Measurements from ENCODE around the gene ATP1A4.
"Not testable (repeated sequence)": the region's sequence is repeated elsewhere in the genome, so short reads cannot be mapped to it uniquely, and the experiment has no call there.

Gene ATP1A4

DNA sequence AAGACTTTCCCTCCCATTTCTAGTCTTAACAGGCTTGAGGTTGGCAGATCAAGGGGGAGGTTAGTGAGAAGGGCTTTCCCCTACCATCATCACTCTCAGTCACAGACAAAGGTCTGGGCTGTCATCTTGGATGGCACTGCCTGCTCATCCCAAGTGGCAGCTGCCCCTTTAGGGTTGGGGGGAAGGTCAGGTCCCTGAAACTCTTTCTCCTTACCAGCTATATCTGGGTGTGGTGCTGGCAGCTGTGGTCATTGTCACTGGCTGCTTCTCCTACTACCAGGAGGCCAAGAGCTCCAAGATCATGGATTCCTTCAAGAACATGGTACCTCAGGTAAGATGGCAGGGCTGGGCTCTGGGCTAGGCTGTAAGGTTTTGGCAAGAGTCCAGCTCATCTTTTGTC lies 27.7 kb upstream of the ATP1A4 start:
- DNase-seq (ENCODE audit: low read depth) = no peak

GRCh38 chr1:160124705-160125478 lies 26.5 kb upstream of the ATP1A4 start:
- DNase-seq (ENCODE audit: low read depth) = no peak

DNA sequence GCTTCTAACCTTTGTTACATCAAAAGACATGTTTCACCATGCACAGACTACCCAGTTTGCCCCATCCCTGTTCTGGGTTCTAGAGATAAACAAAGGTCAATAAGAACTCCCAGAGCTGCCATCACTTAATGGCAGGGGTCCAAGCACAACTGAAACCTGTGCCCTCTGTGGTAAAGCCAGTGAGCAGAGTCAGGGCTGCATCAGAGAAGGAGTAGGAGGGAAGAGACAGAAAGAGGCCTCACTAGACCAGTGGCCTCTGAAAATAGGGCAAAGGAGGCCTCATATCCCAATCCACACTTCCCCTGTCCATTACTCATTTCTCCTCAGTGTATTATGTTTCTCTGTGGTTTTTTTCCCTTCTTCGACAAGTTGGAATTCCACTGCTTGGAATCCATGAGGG lies 25.7 kb upstream of the ATP1A4 start:
- no peak for DNase-seq (ENCODE audit: low read depth)

GRCh38 chr1:160126342-160126741 lies 25.1 kb upstream of the ATP1A4 start:
- DNase-seq (ENCODE audit: low read depth) = not testable (repeated sequence)

DNA sequence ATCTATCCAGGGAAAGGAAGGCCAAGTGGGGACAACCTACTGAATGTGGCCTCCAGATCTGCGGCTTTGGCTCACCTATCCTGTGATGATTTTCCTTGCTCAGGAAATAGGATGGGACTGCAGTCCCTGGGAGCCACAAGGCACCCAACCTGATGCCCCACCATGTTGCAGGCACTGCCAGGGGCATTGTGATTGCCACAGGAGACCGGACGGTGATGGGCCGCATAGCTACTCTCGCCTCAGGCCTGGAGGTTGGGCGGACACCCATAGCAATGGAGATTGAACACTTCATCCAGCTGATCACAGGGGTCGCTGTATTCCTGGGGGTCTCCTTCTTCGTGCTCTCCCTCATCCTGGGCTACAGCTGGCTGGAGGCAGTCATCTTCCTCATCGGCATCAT lies 24.0 kb upstream of the ATP1A4 start:
- no peak for DNase-seq (ENCODE audit: low read depth)

GRCh38 chr1:160127865-160128523 lies 23.4 kb upstream of the ATP1A4 start:
- DNase-seq (ENCODE audit: low read depth) = no peak

GRCh38 chr1:160128636-160129035 lies 22.8 kb upstream of the ATP1A4 start:
- no peak for DNase-seq (ENCODE audit: low read depth)

GRCh38 chr1:160129046-160129445 lies 22.4 kb upstream of the ATP1A4 start:
- no peak for DNase-seq (ENCODE audit: low read depth)

DNA sequence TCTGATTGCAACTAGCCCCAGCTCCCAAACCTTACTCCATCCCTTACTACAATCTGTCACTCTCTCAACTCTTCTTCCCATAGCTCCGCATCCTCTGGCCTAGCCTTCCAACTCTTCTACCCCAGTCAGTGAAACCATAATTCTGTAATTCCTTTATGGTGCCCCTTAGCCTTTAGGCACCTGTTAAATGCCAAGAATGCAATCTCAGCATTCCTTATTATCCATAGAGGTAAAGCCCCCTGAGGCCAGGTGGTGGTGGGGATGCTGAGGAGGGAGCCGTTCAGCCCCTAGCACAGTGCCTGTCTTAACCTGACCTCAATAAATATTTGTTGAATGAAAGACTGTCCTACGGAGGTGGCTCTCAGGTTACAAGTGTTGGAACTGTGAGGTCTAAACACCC lies 21.8 kb upstream of the ATP1A4 start:
- no peak for DNase-seq (ENCODE audit: low read depth)

DNA sequence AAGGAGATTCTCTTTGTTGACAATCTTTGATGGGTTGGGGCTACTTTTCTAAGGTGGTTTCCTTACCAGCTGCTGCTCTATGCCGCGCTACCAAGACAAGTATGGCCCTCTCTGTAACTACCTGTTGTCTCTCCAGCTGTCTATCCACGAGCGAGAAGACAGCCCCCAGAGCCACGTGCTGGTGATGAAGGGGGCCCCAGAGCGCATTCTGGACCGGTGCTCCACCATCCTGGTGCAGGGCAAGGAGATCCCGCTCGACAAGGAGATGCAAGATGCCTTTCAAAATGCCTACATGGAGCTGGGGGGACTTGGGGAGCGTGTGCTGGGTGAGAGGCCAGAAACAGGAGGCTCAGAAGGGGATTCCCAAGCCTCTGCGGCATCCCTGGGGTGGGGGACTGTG lies 21.4 kb upstream of the ATP1A4 start:
- DNase-seq (ENCODE audit: low read depth) = no peak

DNA sequence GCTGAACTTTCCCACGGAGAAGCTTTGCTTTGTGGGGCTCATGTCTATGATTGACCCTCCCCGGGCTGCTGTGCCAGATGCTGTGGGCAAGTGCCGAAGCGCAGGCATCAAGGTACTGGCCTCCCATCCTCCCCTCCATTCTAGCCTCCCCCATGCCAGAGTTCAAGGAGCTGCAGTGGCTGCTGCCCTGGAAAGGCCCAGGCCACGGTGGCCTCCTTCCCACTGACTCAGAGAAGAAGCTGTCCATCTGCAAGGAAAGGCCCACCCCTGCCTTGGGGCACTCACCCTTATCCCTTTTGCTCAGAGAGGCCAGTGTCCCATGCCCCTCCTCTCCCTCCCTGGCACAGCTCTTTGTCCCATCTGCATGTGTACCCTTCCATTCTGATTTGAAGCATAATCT lies 20.9 kb upstream of the ATP1A4 start:
- DNase-seq (ENCODE audit: low read depth) = no peak

DNA sequence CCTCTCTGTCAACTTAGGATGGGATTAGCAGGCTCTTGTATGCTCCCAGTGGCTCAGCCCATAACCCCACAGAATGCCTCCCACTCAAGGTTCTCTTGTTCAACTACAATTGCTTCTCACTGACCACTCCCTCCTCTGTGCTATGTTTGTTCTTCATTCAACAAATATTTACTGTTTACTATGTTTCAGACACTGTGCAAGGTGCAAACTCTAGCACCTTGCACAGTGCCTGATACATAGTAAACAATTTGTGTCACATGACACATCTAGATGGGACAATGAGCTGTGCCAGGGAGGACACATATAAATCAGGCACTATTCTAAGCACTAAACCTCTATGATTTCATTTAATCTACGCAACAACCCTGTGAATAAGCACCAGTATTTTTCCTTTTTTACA lies 20.5 kb upstream of the ATP1A4 start:
- DNase-seq (ENCODE audit: low read depth) = no peak

- DNase-seq (ENCODE audit: low read depth) = no peak
These were observed 19.4 kb upstream of the ATP1A4 start for GRCh38 chr1:160131803-160132565.

DNA sequence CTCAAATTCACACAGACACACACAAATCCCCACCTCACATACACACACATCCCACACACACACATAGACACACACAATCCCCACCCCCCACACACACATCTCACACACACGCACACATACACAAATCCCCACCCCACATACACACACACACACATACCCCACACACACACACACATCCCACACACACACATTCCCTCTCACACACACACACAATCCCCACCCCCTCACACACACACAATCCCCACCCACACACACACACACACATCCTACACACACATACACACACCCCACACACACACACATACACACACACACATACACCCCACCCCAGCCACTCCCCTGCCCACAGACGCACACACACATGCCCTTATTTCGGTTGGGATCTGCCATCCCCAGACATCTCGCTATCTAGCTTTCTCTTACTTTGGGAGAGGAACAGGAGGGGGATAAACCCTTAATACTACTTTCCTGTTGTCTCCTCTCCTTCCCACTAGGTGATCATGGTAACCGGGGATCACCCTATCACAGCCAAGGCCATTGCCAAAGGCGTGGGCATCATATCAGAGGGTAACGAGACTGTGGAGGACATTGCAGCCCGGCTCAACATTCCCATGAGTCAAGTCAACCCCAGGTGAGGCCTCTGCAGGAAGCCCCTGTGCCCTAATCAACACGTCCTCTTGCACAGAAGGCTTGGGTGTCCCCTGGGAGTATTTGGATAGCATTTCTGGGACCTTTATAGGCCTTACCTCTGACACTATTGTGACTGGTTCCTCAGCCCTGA lies 17.2 kb upstream of the ATP1A4 start:
- DNase-seq (ENCODE audit: low read depth) = no peak

DNA sequence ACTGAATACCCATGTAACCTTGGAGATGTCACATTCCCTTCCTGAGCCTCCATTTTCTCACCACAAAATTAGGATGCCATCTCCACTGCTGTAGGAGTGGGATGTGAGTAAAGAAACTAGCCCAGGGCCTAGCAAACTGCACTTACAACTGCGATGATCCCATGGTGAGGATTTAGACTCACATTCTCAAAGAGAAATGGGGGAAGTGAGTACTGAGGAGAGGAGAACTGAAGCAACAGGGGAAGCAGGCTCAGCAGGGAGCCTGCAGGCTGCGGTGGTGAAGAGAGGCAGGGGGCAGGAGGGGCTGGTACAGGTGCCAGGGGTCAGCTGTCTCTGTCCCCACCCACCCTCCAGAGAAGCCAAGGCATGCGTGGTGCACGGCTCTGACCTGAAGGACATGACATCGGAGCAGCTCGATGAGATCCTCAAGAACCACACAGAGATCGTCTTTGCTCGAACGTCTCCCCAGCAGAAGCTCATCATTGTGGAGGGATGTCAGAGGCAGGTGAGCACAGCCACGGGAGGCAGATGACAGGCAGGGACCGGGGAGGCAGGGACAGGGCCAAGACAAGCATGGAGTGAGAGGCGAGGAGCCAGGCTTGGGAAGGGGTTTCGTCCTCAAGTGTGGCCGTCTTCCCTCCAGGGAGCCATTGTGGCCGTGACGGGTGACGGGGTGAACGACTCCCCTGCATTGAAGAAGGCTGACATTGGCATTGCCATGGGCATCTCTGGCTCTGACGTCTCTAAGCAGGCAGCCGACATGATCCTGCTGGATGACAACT lies 16.4 kb upstream of the ATP1A4 start:
- DNase-seq (ENCODE audit: low read depth) = no peak

DNA sequence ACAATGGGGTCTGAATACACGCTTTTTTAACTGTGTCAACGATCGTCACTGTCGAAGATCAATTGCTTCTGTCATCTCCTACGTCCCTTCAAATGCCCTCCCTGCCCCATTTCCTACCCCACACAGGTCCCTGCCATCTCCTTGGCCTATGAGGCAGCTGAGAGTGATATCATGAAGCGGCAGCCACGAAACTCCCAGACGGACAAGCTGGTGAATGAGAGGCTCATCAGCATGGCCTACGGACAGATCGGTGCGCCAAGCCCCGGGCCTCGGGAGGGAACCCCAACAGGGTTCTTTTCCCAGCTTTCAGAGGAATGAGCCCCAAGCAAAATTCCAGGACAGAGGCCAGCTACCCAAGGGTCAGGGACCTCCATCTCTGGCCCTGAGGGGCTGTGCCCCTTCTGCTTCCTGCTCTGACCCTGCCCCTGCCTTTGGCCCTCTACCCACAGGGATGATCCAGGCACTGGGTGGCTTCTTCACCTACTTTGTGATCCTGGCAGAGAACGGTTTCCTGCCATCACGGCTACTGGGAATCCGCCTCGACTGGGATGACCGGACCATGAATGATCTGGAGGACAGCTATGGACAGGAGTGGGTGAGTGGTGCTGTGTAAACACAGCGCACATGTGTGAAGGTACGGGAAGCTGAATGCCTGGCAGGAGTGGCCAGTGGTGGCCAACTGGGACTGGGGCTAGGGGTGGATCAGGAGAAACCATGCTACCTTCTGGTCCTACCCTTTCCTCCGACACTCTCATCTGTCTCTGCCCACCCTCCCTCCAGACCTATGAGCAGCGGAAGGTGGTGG lies 15.1 kb upstream of the ATP1A4 start:
- no peak for DNase-seq (ENCODE audit: low read depth)

DNA sequence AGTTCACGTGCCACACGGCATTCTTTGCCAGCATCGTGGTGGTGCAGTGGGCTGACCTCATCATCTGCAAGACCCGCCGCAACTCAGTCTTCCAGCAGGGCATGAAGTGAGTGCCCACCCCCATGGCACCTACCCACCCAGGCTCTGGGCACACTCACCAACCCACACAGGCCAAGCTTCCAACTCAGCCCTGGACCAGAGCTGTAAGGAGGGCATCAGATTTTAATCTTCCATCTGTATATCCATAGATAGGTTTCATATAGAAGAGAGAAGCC lies 14.5 kb upstream of the ATP1A4 start:
- no peak for DNase-seq (ENCODE audit: low read depth)

- no peak for DNase-seq (ENCODE audit: low read depth)
These were observed 14.1 kb upstream of the ATP1A4 start for GRCh38 chr1:160137216-160137862.

GRCh38 chr1:160139840-160140239 lies 11.6 kb upstream of the ATP1A4 start:
- no peak for DNase-seq (ENCODE audit: low read depth)

DNA sequence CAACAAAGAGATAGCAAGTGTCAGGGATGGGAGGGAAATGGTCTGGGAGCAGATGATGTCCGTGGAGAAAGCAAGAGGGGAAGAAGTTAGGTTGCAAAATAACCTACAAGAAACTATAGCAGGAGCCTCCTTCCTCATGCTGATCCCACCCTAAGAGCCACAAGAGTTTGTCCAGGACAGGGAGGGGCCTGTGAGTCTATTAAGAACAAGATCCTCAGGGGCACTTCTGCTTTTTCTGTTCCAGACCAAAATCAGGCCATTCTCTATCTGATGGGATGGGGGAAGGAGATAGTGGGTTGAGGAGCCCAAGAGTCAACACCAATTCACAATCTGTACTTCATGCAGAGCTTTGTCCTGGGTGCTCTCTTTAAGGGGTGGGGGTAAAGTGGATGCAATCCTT lies 7.7 kb upstream of the ATP1A4 start:
- DNase-seq (ENCODE audit: low read depth) = no peak
